Mammary epithelial cell (primary cell): ENCODE measurements around the gene SNX14.

Experiments
- CTCF ChIP-seq, 2 donors: IDR thresholded peaks in 1 of 2; conservative IDR thresholded peaks in 1 of 2; 2 replicates each; pipeline ENCODE4 v1.5.1; 2011 to 2012; ENCODE audit warnings: inconsistent platforms in 2 of 2, low read length in 2 of 2, mild to moderate bottlenecking in 2 of 2, control low read depth in 1 of 2, low read depth in 1 of 2; ENCODE audit not compliant: insufficient read depth in 1 of 2; ENCODE audit errors: extremely low read depth in 1 of 2
- EZH2 ChIP-seq: IDR thresholded peaks from 2 replicates; pipeline ENCODE4 v1.6.1; 2012; ENCODE audit warnings: low read length, inconsistent platforms, borderline replicate concordance

- TF ChIP-seq CTCF (conservative IDR thresholded peaks at IDR 0.05 in 1 of 2, IDR thresholded peaks at IDR 0.05 in 1 of 2; ENCODE audit: extremely low read depth in 1 of 2, insufficient read depth in 1 of 2, low read depth in 1 of 2, low read length in 2 of 2) (no peak), EZH2 (no peak)
These were observed 18.6 kb downstream of the SNX14 start for GRCh38 chr6:85574932-85575598.
